Stomach (tissue), 9 donors: ENCODE measurements around the gene PAX4. TPM values are rescaled to one million over a fixed set of nuclear protein-coding genes. Genes with fewer than 3 reads are reported as not detected.

Source experiments
- DNase-seq, 2 donors: peaks; one replicate each; pipeline versions ENCODE4 v3.0.0 to v3.0.0-alpha.2; 2013 to 2019
- H3K27ac ChIP-seq, 5 donors: fragments of 200-600 bp in 4 of 5; sonication (generic) in 4 of 5; one replicate each; pipeline ENCODE4 v1.5.1; 2013 to 2019; ENCODE audit warnings: mild to moderate bottlenecking in 1 of 5, moderate library complexity in 1 of 5
- H3K27me3 ChIP-seq, 3 donors: fragments of 200-600 bp; sonication (generic); one replicate each; pipeline ENCODE4 v1.5.1; 2017 to 2019; ENCODE audit warnings: mixed run types in 1 of 3
- H3K36me3 ChIP-seq, 4 donors: fragments of 200-600 bp; sonication (generic); 1 replicate in 3 of 4; 2 replicates in 1 of 4; pipeline ENCODE4 v1.5.1; 2016 to 2019
- H3K4me1 ChIP-seq, 4 donors: fragments of 200-600 bp; sonication (generic); one replicate each; pipeline ENCODE4 v1.5.1; 2016 to 2019
- H3K4me3 ChIP-seq, 4 donors: fragments of 200-600 bp; sonication (generic) in 3 of 4; one replicate each; pipeline ENCODE4 v1.5.1; 2016 to 2019; ENCODE audit warnings: mild to moderate bottlenecking in 1 of 4
- H3K9me3 ChIP-seq, 4 donors: fragments of 200-600 bp; sonication (generic); one replicate each; pipeline ENCODE4 v1.5.1; 2016 to 2019
- CTCF ChIP-seq, 7 experiments: fragments of 450-650 bp in 4 of 7; fragments of 200-600 bp in 3 of 7; sonication (generic) in 3 of 7; IDR thresholded peaks; one replicate each; pipeline ENCODE4 v1.5.1; 2016 to 2019; ENCODE audit warnings: antibody characterized with exemption in 7 of 7, control low read depth in 2 of 7, mild to moderate bottlenecking in 1 of 7
- EP300 ChIP-seq: sonication (generic); formaldehyde crosslinking; IDR thresholded peaks from one replicate; pipeline ENCODE4 v1.6.1; 2017; ENCODE audit warnings: antibody characterized with exemption
- POLR2A ChIP-seq, 4 donors: fragments of 450-650 bp; IDR thresholded peaks; one replicate each; pipeline ENCODE4 v1.6.1; 2016; ENCODE audit warnings: antibody characterized with exemption in 4 of 4, control low read depth in 2 of 4, mild to moderate bottlenecking in 1 of 4, moderate library complexity in 1 of 4
- POLR2AphosphoS5 ChIP-seq, 3 donors: sonication (generic); formaldehyde crosslinking; IDR thresholded peaks; one replicate each; pipeline ENCODE4 v1.6.1; 2016; ENCODE audit warnings: antibody characterized with exemption in 3 of 3
- WGBS, 5 donors: extraction: QIAGEN DNeasy Blood & Tissue Kit in 3 of 5; methylation state at CpG; one replicate each; pipeline versions ENCODE4 v1.1.5 to v1.1.7; 2013 to 2018; 5-methylcytosine and 5-hydroxymethylcytosine counted together
- intact Hi-C: fragments of 100-400 bp; cut with DNase I; formaldehyde crosslinking; loops from one replicate; pipeline ENCODE4 v1.15.1; 2023; ENCODE audit warnings: low total_unique reads
- polyA plus RNA-seq, 3 donors: library from polyadenylated mRNA; stranded (reverse); fragments of 200-250 nt; gene quantifications; one replicate each; pipeline ENCODE4 v1.2.3, GENCODE V29; 2013
- total RNA-seq, 5 donors: library from RNA; depleted of rRNA; stranded (reverse); fragments of >200 nt; gene quantifications; one replicate each; pipeline versions ENCODE4 v1.1.0 to v1.2.3, GENCODE V29; 2014 to 2016
- donor health status: healthy with polysubstance abuse.
- donor health status: Bipolar disorder and iron deficiency.
- donor health status: healthy.

PAX4 gene
- total and polyA plus RNA-seq, 8 donors, result not detected

GRCh38 chr7:127628445-127628844 is 10.5 kb upstream of the PAX4 start:
- DNase-seq, result no peak
- H3K27ac ChIP-seq, result no peak overlapping the region
- H3K9me3 ChIP-seq, result no peaks in the 10 kb centered on the region
- H3K27me3 ChIP-seq, result no peaks in the 10 kb centered on the region
- 48 to 60% (median 54%) methylated on average over 3 of the region's 3 CpGs for WGBS, 5 donors
- intact Hi-C loops, result no loop called here
- no peaks in the 10 kb centered on the region for H3K4me1 ChIP-seq
- no peaks in the 10 kb centered on the region for H3K36me3 ChIP-seq
- no peak overlapping the region for H3K4me3 ChIP-seq
- TF ChIP-seq POLR2AphosphoS5 (IDR thresholded peaks at IDR 0.05) (no peak), CTCF (IDR thresholded peaks at IDR 0.05) (no peak), POLR2A (IDR thresholded peaks at IDR 0.05) (no peak), EP300 (no peak)

- Histone ChIP-seq H3K27ac (no peak overlapping the region), H3K4me1 (peaks cover 0 to 7% (median 0%) of the 10 kb centered on the region in 4 donors), H3K9me3 (no peaks in the 10 kb centered on the region), H3K4me3 (no peak overlapping the region), H3K36me3 (no peaks in the 10 kb centered on the region), H3K27me3 (peaks cover 0 to 14% (median 4%) of the 10 kb centered on the region in 3 donors)
- no peak for DNase-seq
- intact Hi-C loops, result no loop called here
- TF ChIP-seq EP300 (no peak), POLR2A (IDR thresholded peaks at IDR 0.05) (no peak), CTCF (IDR thresholded peaks at IDR 0.05) (no peak), POLR2AphosphoS5 (IDR thresholded peaks at IDR 0.05) (no peak)
Observed at GRCh38 chr7:127625331-127625730, 7.4 kb upstream of the PAX4 start.

GRCh38 chr7:127620406-127621233 is 2.7 kb upstream of the PAX4 start:
- H3K27me3 ChIP-seq, result peaks cover 0 to 61% (median 29%) of the 10 kb centered on the region in 3 donors
- intact Hi-C loops, result no loop called here
- WGBS, 5 donors, result 3 to 6% (median 5%) methylated on average over 22 to 24 of the region's 24 CpGs

More at GRCh38 chr7:127620406-127621233, 2.7 kb upstream of the PAX4 start:
- Histone ChIP-seq H3K4me1 (peaks cover 0 to 14% (median 0%) of the 10 kb centered on the region in 4 donors), H3K9me3 (no peaks in the 10 kb centered on the region), H3K27ac (no peak overlapping the region), H3K36me3 (no peaks in the 10 kb centered on the region), H3K4me3 (no peak overlapping the region)
- no peak for DNase-seq
- no peak for TF ChIP-seq POLR2A (IDR thresholded peaks at IDR 0.05)
- TF ChIP-seq EP300, result no peak
- TF ChIP-seq POLR2AphosphoS5 (IDR thresholded peaks at IDR 0.05), result no peak
- no peak for TF ChIP-seq CTCF (IDR thresholded peaks at IDR 0.05)
